Activated T-cell treated with anti-CD3 and anti-CD28 coated beads for 4 hours (primary cell): ENCODE measurements around the gene RFX2.
"Not testable (repeated sequence)": the region's sequence is repeated elsewhere in the genome, so short reads cannot be mapped to it uniquely, and the experiment has no call there.

ENCODE experiments used
- DNase-seq: peaks from one replicate; pipeline ENCODE4 v3.0.0-alpha.2; 2020

Gene RFX2

GRCh38 chr19:6110360-6110977 lies at the start of gene RFX2:
Gene RFX2, minus strand, starts transcription at chr19:6110500. Its CDS starts 63,004 bp downstream, at chr19:6047496.
- DNase-seq: peak; percentile 98

- no peak for DNase-seq
These were observed 45.7 kb upstream of the RFX2 start for GRCh38 chr19:6156033-6156432.

- DNase-seq: no peak
These were observed 40.0 kb upstream of the RFX2 start for GRCh38 chr19:6150289-6150688.

- DNase-seq: no peak
These were observed 30.9 kb upstream of the RFX2 start for GRCh38 chr19:6141217-6141616.

GRCh38 chr19:6138511-6138910 lies 28.2 kb upstream of the RFX2 start:
- no peak for DNase-seq

GRCh38 chr19:6138066-6138465 lies 27.8 kb upstream of the RFX2 start:
- no peak for DNase-seq

GRCh38 chr19:6133231-6133630 lies 22.9 kb upstream of the RFX2 start:
- no peak for DNase-seq

GRCh38 chr19:6132482-6132881 lies 22.2 kb upstream of the RFX2 start:
- no peak for DNase-seq

GRCh38 chr19:6127716-6128335 lies 17.5 kb upstream of the RFX2 start:
- no peak for DNase-seq

- no peak for DNase-seq
These were observed 16.2 kb upstream of the RFX2 start for GRCh38 chr19:6126335-6126974.

- peak; percentile 46 for DNase-seq
These were observed 15.3 kb upstream of the RFX2 start for GRCh38 chr19:6125571-6125989.

- DNase-seq: no peak
These were observed 8.7 kb upstream of the RFX2 start for GRCh38 chr19:6119031-6119430.

GRCh38 chr19:6118043-6118442 lies 7.7 kb upstream of the RFX2 start:
- no peak for DNase-seq

GRCh38 chr19:6117534-6117933 lies 7.2 kb upstream of the RFX2 start:
- DNase-seq: no peak

GRCh38 chr19:6116749-6117430 lies 6.6 kb upstream of the RFX2 start:
- DNase-seq: no peak

- no peak for DNase-seq
These were observed 5.7 kb upstream of the RFX2 start for GRCh38 chr19:6115992-6116391.

GRCh38 chr19:6113616-6114188 lies 3.4 kb upstream of the RFX2 start:
- DNase-seq: no peak

- no peak for DNase-seq
These were observed 353 bp downstream of the RFX2 start for GRCh38 chr19:6109947-6110346.

GRCh38 chr19:6108721-6109633 lies 1.3 kb downstream of the RFX2 start:
- peak; percentile 72 for DNase-seq

GRCh38 chr19:6106643-6107294 lies 3.5 kb downstream of the RFX2 start:
- not testable (repeated sequence) for DNase-seq

GRCh38 chr19:6105444-6105843 lies 4.9 kb downstream of the RFX2 start:
- no peak for DNase-seq

- DNase-seq: no peak
These were observed 6.4 kb downstream of the RFX2 start for GRCh38 chr19:6103894-6104293.
